GM23248 (cell line): ENCODE results near the gene GPR22. TPM values are rescaled to one million over a fixed set of nuclear protein-coding genes. Genes with fewer than 3 reads are reported as not detected.

Experiments used
- DNase-seq: peaks from one replicate; pipeline ENCODE4 v3.0.0-alpha.2; 2015
- H2AFZ ChIP-seq: fragments of 200-600 bp; sonication (generic); 2 replicates; pipeline ENCODE4 v1.6.1; 2016; ENCODE audit warnings: antibody characterized with exemption
- H3F3A ChIP-seq: fragments of 200-600 bp; sonication (generic); 2 replicates; pipeline ENCODE4 v1.6.1; 2016; ENCODE audit warnings: mild to moderate bottlenecking, antibody characterized with exemption, mixed run types; ENCODE audit not compliant: insufficient read depth
- H3K27ac ChIP-seq: fragments of 200-600 bp; sonication (generic); 2 replicates; pipeline ENCODE4 v1.5.1; 2016; ENCODE audit warnings: mild to moderate bottlenecking
- H3K27me3 ChIP-seq: fragments of 200-600 bp; sonication (generic); replicated peaks from 2 replicates; pipeline ENCODE4 v1.6.1; 2016; ENCODE audit warnings: mild to moderate bottlenecking; ENCODE audit not compliant: insufficient read depth
- H3K36me3 ChIP-seq: fragments of 200-600 bp; sonication (generic); 2 replicates; pipeline ENCODE4 v1.6.1; 2016; ENCODE audit warnings: low read depth, mild to moderate bottlenecking
- H3K4me1 ChIP-seq: fragments of 200-600 bp; sonication (generic); 2 replicates; pipeline ENCODE4 v1.6.1; 2016; ENCODE audit warnings: mild to moderate bottlenecking; ENCODE audit not compliant: insufficient read depth
- H3K4me2 ChIP-seq: fragments of 200-600 bp; sonication (generic); one replicate; pipeline ENCODE4 v1.6.1; 2016; ENCODE audit warnings: mild to moderate bottlenecking; ENCODE audit not compliant: unreplicated experiment
- H3K4me3 ChIP-seq: fragments of 200-600 bp; sonication (generic); 2 replicates; pipeline ENCODE4 v1.5.1; 2016; ENCODE audit warnings: mild to moderate bottlenecking
- H3K79me2 ChIP-seq: fragments of 200-600 bp; sonication (generic); 2 replicates; pipeline ENCODE4 v1.6.1; 2016; ENCODE audit warnings: mild to moderate bottlenecking; ENCODE audit not compliant: insufficient read depth
- H3K9ac ChIP-seq: fragments of 200-600 bp; sonication (generic); 2 replicates; pipeline ENCODE4 v1.6.1; 2016; ENCODE audit warnings: mild to moderate bottlenecking
- H3K9me2 ChIP-seq: fragments of 200-600 bp; sonication (generic); 2 replicates; pipeline ENCODE4 v1.6.1; 2016; ENCODE audit warnings: mixed run types, mild to moderate bottlenecking, moderate library complexity; ENCODE audit not compliant: insufficient read depth
- H3K9me3 ChIP-seq: fragments of 200-600 bp; sonication (generic); one replicate; pipeline ENCODE4 v1.6.1; 2017; ENCODE audit warnings: low read depth
- H4K20me1 ChIP-seq: fragments of 200-600 bp; sonication (generic); 2 replicates; pipeline ENCODE4 v1.6.0; 2016; ENCODE audit not compliant: insufficient read depth
- EZH2 ChIP-seq: fragments of 200-600 bp; sonication (generic); IDR thresholded peaks from 2 replicates; pipeline ENCODE4 v1.6.1; 2018; ENCODE audit warnings: antibody characterized with exemption, mild to moderate bottlenecking; ENCODE audit not compliant: insufficient read depth, poor library complexity, severe bottlenecking
- EZH2phosphoT487 ChIP-seq: fragments of 200-600 bp; sonication (generic); IDR thresholded peaks from 2 replicates; pipeline ENCODE4 v1.6.1; 2018; ENCODE audit warnings: antibody characterized with exemption, moderate library complexity, mild to moderate bottlenecking, low read depth; ENCODE audit not compliant: insufficient read depth
- WGBS, 2 experiments: methylation state at CpG; one replicate each; pipeline ENCODE4 v1.1.6; 2015 to 2017; ENCODE audit warnings: low lambda C conversion rate in 2 of 2, low coverage in 1 of 2; ENCODE audit errors: missing lambda C conversion rate in 2 of 2; 5-methylcytosine and 5-hydroxymethylcytosine counted together
- in situ Hi-C: fragments of 300-500 bp; cut with MboI; formaldehyde crosslinking; loops from 2 replicates; pipeline ENCODE4 v1.15.0; 2020
- polyA plus RNA-seq: library from polyadenylated mRNA; unstranded; fragments of >200 nt; fragmentation: Nextera tagmentation; extraction: Ambion mirVana; gene quantifications from 2 replicates; pipeline ENCODE4 v1.2.1, GENCODE V29; 2016
- total RNA-seq: library from RNA; depleted of rRNA; stranded (reverse); fragments of >200 nt; shearing (Covaris generic); gene quantifications from 2 replicates; pipeline ENCODE4 v1.2.3, GENCODE V29; 2014

Gene GPR22
- total and polyA plus RNA-seq, 2 experiments from 2014 or later: 0.39 TPM; not detected in 1

GRCh38 chr7:107467972-107468371 lies 1.9 kb upstream of the GPR22 start:
- no peaks in the 10 kb centered on the region for H3K79me2 ChIP-seq
- H2AFZ ChIP-seq: no peak overlapping the region
- H3K9me2 ChIP-seq: no peaks in the 10 kb centered on the region
- no peaks in the 10 kb centered on the region for H3K27me3 ChIP-seq
- H3K36me3 ChIP-seq: no peaks in the 10 kb centered on the region
- H3F3A ChIP-seq: no peaks in the 10 kb centered on the region
- DNase-seq: no peak
- TF ChIP-seq EZH2phosphoT487 (no peak), EZH2 (no peak)
- H3K9ac ChIP-seq: no peak overlapping the region
- no peaks in the 10 kb centered on the region for H4K20me1 ChIP-seq
- 97 to 100% methylated on average over 2 of the region's 2 CpGs for WGBS, 2 experiments
- peaks cover 10% of the 10 kb centered on the region for H3K4me1 ChIP-seq
- no peak overlapping the region for H3K4me2 ChIP-seq
- no peaks in the 10 kb centered on the region for H3K9me3 ChIP-seq
- in situ Hi-C loops: loop anchor here (25.0 kb wide), 2 partner anchors 269 to 394 kb away; partner anchors contain the start of gene CBLL1
- H3K4me3 ChIP-seq: no peak overlapping the region
- no peak overlapping the region for H3K27ac ChIP-seq

GRCh38 chr7:107468824-107469223 lies 1.0 kb upstream of the GPR22 start:
- Histone ChIP-seq H3K36me3 (no peaks in the 10 kb centered on the region), H3K9ac (no peak overlapping the region), H3K27ac (no peak overlapping the region), H3K4me2 (no peak overlapping the region), H3K9me2 (no peaks in the 10 kb centered on the region), H3K4me1 (peaks cover 10% of the 10 kb centered on the region), H3K9me3 (no peaks in the 10 kb centered on the region), H3K79me2 (no peaks in the 10 kb centered on the region), H3K4me3 (no peak overlapping the region), H2AFZ (no peak overlapping the region), H4K20me1 (no peaks in the 10 kb centered on the region), H3F3A (no peaks in the 10 kb centered on the region), H3K27me3 (no peaks in the 10 kb centered on the region)
- TF ChIP-seq EZH2phosphoT487 (no peak), EZH2 (no peak)
- no peak for DNase-seq
- 95 to 98% methylated on average over 1 of the region's 1 CpG for WGBS, 2 experiments
- in situ Hi-C loops: loop anchor here (25.0 kb wide), 2 partner anchors 268 to 393 kb away; partner anchors contain the start of gene CBLL1

- no peak for DNase-seq
- no peaks in the 10 kb centered on the region for H3K9me2 ChIP-seq
- H3K9me3 ChIP-seq: no peaks in the 10 kb centered on the region
- H3K4me2 ChIP-seq: peak overlapping the region; percentile 4
- in situ Hi-C loops: loop anchor here (25.0 kb wide), 2 partner anchors 266 to 391 kb away; partner anchors contain the start of gene CBLL1
- H3K36me3 ChIP-seq: no peaks in the 10 kb centered on the region
- no peak overlapping the region for H3K27ac ChIP-seq
- peaks cover 10% of the 10 kb centered on the region for H3K4me1 ChIP-seq
- H3K27me3 ChIP-seq: no peaks in the 10 kb centered on the region
- no peaks in the 10 kb centered on the region for H3F3A ChIP-seq
- WGBS, 2 experiments: 35 to 39% methylated on average over 3 of the region's 3 CpGs
- no peaks in the 10 kb centered on the region for H4K20me1 ChIP-seq
- TF ChIP-seq EZH2phosphoT487: no peak
- H2AFZ ChIP-seq: no peak overlapping the region
- no peaks in the 10 kb centered on the region for H3K79me2 ChIP-seq
- no peak overlapping the region for H3K4me3 ChIP-seq
- H3K9ac ChIP-seq: no peak overlapping the region
Measured at GRCh38 chr7:107471292-107472070, 1.6 kb downstream of the GPR22 start.

- WGBS, 2 experiments: 49 to 53% methylated on average over 3 of the region's 3 CpGs
- Histone ChIP-seq H3K79me2 (no peaks in the 10 kb centered on the region), H3K36me3 (no peaks in the 10 kb centered on the region), H3K4me3 (no peak overlapping the region), H3K4me1 (peaks cover 10% of the 10 kb centered on the region), H3K27me3 (no peaks in the 10 kb centered on the region), H3K4me2 (peak overlapping the region; percentile 4), H3K9ac (no peak overlapping the region), H3K9me3 (no peaks in the 10 kb centered on the region), H4K20me1 (no peaks in the 10 kb centered on the region), H3F3A (no peaks in the 10 kb centered on the region), H3K27ac (no peak overlapping the region), H3K9me2 (no peaks in the 10 kb centered on the region), H2AFZ (no peak overlapping the region)
- DNase-seq: no peak
- in situ Hi-C loops: loop anchor here (25.0 kb wide), 2 partner anchors 265 to 390 kb away; partner anchors contain the start of gene CBLL1
- TF ChIP-seq EZH2 (no peak), EZH2phosphoT487 (no peak)
Measured at GRCh38 chr7:107472116-107472515, 2.3 kb downstream of the GPR22 start.
